ENCODE data around the gene LSM5. TPM values are rescaled to one million over a fixed set of nuclear protein-coding genes. Genes with fewer than 3 reads are reported as not detected.

LSM5 gene
- total and polyA plus RNA-seq, 9 of the 15 experiments (the other 6 are each of a cell fraction or from before 2014, with no cell fraction given), result 36.3 to 620 (median 186) TPM

- TF ChIP-seq, protein P1, sequence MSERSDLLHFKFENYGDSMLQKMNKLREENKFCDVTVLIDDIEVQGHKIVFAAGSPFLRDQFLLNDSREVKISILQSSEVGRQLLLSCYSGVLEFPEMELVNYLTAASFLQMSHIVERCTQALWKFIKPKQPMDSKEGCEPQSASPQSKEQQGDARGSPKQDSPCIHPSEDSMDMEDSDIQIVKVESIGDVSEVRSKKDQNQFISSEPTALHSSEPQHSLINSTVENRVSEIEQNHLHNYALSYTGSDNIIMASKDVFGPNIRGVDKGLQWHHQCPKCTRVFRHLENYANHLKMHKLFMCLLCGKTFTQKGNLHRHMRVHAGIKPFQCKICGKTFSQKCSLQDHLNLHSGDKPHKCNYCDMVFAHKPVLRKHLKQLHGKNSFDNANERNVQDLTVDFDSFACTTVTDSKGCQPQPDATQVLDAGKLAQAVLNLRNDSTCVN (CRISPR knock-in tag; IDR thresholded peaks at IDR 0.05), result no peak
- TF ChIP-seq FOSL1 (tag; conservative IDR thresholded peaks at IDR 0.05), result 0 out of 2 replicates have a peak, but pooled peaks have one; percentile 49
- no peak for TF ChIP-seq ZNF354B (CRISPR knock-in tag; IDR thresholded peaks at IDR 0.05)
- TF ChIP-seq DACH1 (IDR thresholded peaks at IDR 0.05; ENCODE audit: partially characterized antibody), result peak; percentile 93
- TF ChIP-seq ETV6 (IDR thresholded peaks at IDR 0.05; ENCODE audit: borderline replicate concordance in 1 of 2, low read depth in 2 of 2, low read length in 1 of 2), result peak in 1 of 2 experiments; percentile 29; a peak in 1 of 4 replicates
- no peak for TF ChIP-seq ETV6 (CRISPR knock-in tag; IDR thresholded peaks at IDR 0.05; ENCODE audit: borderline replicate concordance)
- no peak for TF ChIP-seq ARHGAP35 (IDR thresholded peaks at IDR 0.05; ENCODE audit: partially characterized antibody)
- peak; percentile 73 for TF ChIP-seq RBM22 (IDR thresholded peaks at IDR 0.05; ENCODE audit: low read depth, low read length, poor library complexity, severe bottlenecking)
- TF ChIP-seq PCBP2 (IDR thresholded peaks at IDR 0.05; ENCODE audit: low read depth, low read length, poor library complexity, severe bottlenecking), result no peak
- no peak for TF ChIP-seq TAF15 (IDR thresholded peaks at IDR 0.05; ENCODE audit: low read depth, low read length)
- no peak for TF ChIP-seq IRF1 (CRISPR knock-in tag; IDR thresholded peaks at IDR 0.05; ENCODE audit: borderline replicate concordance)
- peak; percentile 71 for TF ChIP-seq PKNOX1 (IDR thresholded peaks at IDR 0.05)
- TF ChIP-seq, protein P2, sequence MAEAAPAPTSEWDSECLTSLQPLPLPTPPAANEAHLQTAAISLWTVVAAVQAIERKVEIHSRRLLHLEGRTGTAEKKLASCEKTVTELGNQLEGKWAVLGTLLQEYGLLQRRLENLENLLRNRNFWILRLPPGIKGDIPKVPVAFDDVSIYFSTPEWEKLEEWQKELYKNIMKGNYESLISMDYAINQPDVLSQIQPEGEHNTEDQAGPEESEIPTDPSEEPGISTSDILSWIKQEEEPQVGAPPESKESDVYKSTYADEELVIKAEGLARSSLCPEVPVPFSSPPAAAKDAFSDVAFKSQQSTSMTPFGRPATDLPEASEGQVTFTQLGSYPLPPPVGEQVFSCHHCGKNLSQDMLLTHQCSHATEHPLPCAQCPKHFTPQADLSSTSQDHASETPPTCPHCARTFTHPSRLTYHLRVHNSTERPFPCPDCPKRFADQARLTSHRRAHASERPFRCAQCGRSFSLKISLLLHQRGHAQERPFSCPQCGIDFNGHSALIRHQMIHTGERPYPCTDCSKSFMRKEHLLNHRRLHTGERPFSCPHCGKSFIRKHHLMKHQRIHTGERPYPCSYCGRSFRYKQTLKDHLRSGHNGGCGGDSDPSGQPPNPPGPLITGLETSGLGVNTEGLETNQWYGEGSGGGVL (CRISPR knock-in tag; IDR thresholded peaks at IDR 0.05), result no peak
- TF ChIP-seq ATF3 (IDR thresholded peaks at IDR 0.05), result peak; percentile 28; the same call in 1 of the 2 replicates
- peak; percentile 61 for TF ChIP-seq ATF3 (CRISPR knock-in tag; conservative IDR thresholded peaks at IDR 0.05)
- no peak for TF ChIP-seq EWSR1 (IDR thresholded peaks at IDR 0.05; ENCODE audit: borderline replicate concordance, low read depth, partially characterized antibody)
- no peak for TF ChIP-seq MCM5 (IDR thresholded peaks at IDR 0.05; ENCODE audit: low read depth)
- TF ChIP-seq SIRT6 (IDR thresholded peaks at IDR 0.05; ENCODE audit: low read depth, low read length), result no peak
- no peak for TF ChIP-seq ZNF551 (CRISPR knock-in tag; IDR thresholded peaks at IDR 0.05)
- no peak for TF ChIP-seq CAMTA2 (CRISPR knock-in tag; conservative IDR thresholded peaks at IDR 0.05)
- TF ChIP-seq ZNF76 (CRISPR knock-in tag; IDR thresholded peaks at IDR 0.05; ENCODE audit: borderline replicate concordance), result no peak
These were observed at the start of gene LSM5 (continued) for GRCh38 chr7:32490127-32490796.

Measured in K562 (cell line).